GM06990 (cell line): Measurements from ENCODE around the gene PEPD.

Experiments used
- DNase-seq: peaks from one replicate; pipeline ENCODE4 v3.0.0-alpha.2; 2011; ENCODE audit not compliant: insufficient read length; ENCODE audit errors: extremely low read depth
- H3K27me3 ChIP-seq: replicated peaks from 2 replicates; pipeline ENCODE4 v1.6.0; 2011; ENCODE audit warnings: low read length; ENCODE audit not compliant: control insufficient read depth, insufficient read depth
- H3K36me3 ChIP-seq: 2 replicates; pipeline ENCODE4 v1.5.1; 2011; ENCODE audit warnings: low read length; ENCODE audit not compliant: control insufficient read depth, insufficient read depth
- H3K4me3 ChIP-seq: replicated peaks from 2 replicates; pipeline ENCODE4 v1.5.1; 2011; ENCODE audit warnings: low read depth, mild to moderate bottlenecking, control low read depth, low read length
- CTCF ChIP-seq: IDR thresholded peaks from 2 replicates; pipeline ENCODE4 v1.5.1; 2011; ENCODE audit warnings: low read length, control low read depth, mild to moderate bottlenecking, inconsistent platforms; ENCODE audit not compliant: insufficient read depth, poor library complexity, severe bottlenecking

Gene PEPD

GRCh38 chr19:33461256-33462111 lies 60.1 kb downstream of the PEPD start:
- Histone ChIP-seq H3K36me3 (no peaks in the 10 kb centered on the region), H3K27me3 (no peaks in the 10 kb centered on the region), H3K4me3 (no peak overlapping the region)
- DNase-seq: no peak
- no peak for TF ChIP-seq CTCF

GRCh38 chr19:33460221-33460908 lies 61.2 kb downstream of the PEPD start:
- Histone ChIP-seq H3K36me3 (no peaks in the 10 kb centered on the region), H3K4me3 (no peak overlapping the region), H3K27me3 (no peaks in the 10 kb centered on the region)
- DNase-seq: no peak
- no peak for TF ChIP-seq CTCF

GRCh38 chr19:33459222-33460090 lies 62.1 kb downstream of the PEPD start:
- no peaks in the 10 kb centered on the region for H3K27me3 ChIP-seq
- no peak for DNase-seq
- TF ChIP-seq CTCF: no peak
- H3K36me3 ChIP-seq: no peaks in the 10 kb centered on the region
- no peak overlapping the region for H3K4me3 ChIP-seq

- TF ChIP-seq CTCF: no peak
- H3K4me3 ChIP-seq: no peak overlapping the region
- no peak for DNase-seq
- no peaks in the 10 kb centered on the region for H3K36me3 ChIP-seq
- H3K27me3 ChIP-seq: no peaks in the 10 kb centered on the region
Measured at GRCh38 chr19:33458807-33459206, 62.8 kb downstream of the PEPD start.

- Histone ChIP-seq H3K27me3 (no peaks in the 10 kb centered on the region), H3K36me3 (no peaks in the 10 kb centered on the region), H3K4me3 (no peak overlapping the region)
- TF ChIP-seq CTCF: no peak
- DNase-seq: no peak
Measured at GRCh38 chr19:33458171-33458633, 63.4 kb downstream of the PEPD start.
